Measurements from ENCODE around the gene POFUT2.

GRCh38 chr21:45223236-45224185 lies 64.2 kb downstream of the POFUT2 start:
- TF ChIP-seq CTCF (IDR thresholded peaks at IDR 0.05 in 8 of 11, conservative IDR thresholded peaks at IDR 0.05 in 3 of 11) (no peak), POLR2A (IDR thresholded peaks at IDR 0.05) (no peak)
